H1 (cell line): ENCODE measurements around the gene RPL28. TPM values are rescaled to one million over a fixed set of nuclear protein-coding genes. Genes with fewer than 3 reads are reported as not detected.

Experiments used
- CTCF ChIA-PET: fragments of 300-600 bp; sonication (Branson Sonifier 250); formaldehyde crosslinking; loops from one replicate; lab custom pipeline; 2021; ENCODE audit not compliant: partially characterized antibody; lab: Charles Lee
- POLR2A ChIA-PET: fragments of 300-600 bp; sonication (Branson Sonifier 250); formaldehyde crosslinking; loops from one replicate; lab custom pipeline; 2021; ENCODE audit warnings: inconsistent platforms; ENCODE audit not compliant: partially characterized antibody; lab: Charles Lee
- DNase-seq, 2 experiments: peaks; one replicate each; pipeline versions ENCODE4 v3.0.0 to v3.0.0-alpha.2; 2010 to 2022; ENCODE audit warnings: low spot score in 2 of 2, low read depth in 1 of 2, mixed read lengths in 1 of 2
- FAIRE-seq: peaks from 2 replicates; lab custom pipeline; 2011; peaks lifted over from hg19 to GRCh38; lab: Jason Lieb, UNC
- H2AFZ ChIP-seq: 2 replicates; pipeline ENCODE4 v1.8.1; 2012; ENCODE audit warnings: low read length, inconsistent platforms
- H2AK5ac ChIP-seq: 2 replicates; pipeline ENCODE4 v1.6.1; 2013; ENCODE audit warnings: low read depth, low read length
- H2BK120ac ChIP-seq: replicated peaks from 2 replicates; pipeline ENCODE3; 2013; ENCODE audit warnings: low read depth, low read length, inconsistent platforms
- H2BK12ac ChIP-seq: 2 replicates; pipeline ENCODE4 v1.6.1; 2013; ENCODE audit warnings: low read depth, low read length
- H2BK15ac ChIP-seq: 2 replicates; pipeline ENCODE4 v1.6.1; 2013; ENCODE audit warnings: low read length
- H2BK20ac ChIP-seq: 2 replicates; pipeline ENCODE4 v1.6.1; 2013; ENCODE audit warnings: low read length
- H2BK5ac ChIP-seq: 2 replicates; pipeline ENCODE4 v1.6.1; 2013; ENCODE audit warnings: low read depth, low read length
- H3K14ac ChIP-seq: 2 replicates; pipeline ENCODE4 v1.6.1; 2013; ENCODE audit warnings: inconsistent platforms; ENCODE audit not compliant: insufficient read length
- H3K18ac ChIP-seq: 2 replicates; pipeline ENCODE4 v1.6.1; 2013; ENCODE audit warnings: low read length; ENCODE audit errors: extremely low read depth
- H3K23ac ChIP-seq: 2 replicates; pipeline ENCODE4 v1.6.1; 2013; ENCODE audit warnings: inconsistent platforms; ENCODE audit not compliant: insufficient read length
- H3K23me2 ChIP-seq: 2 replicates; pipeline ENCODE4 v1.6.1; 2013; ENCODE audit warnings: low read depth, low read length
- H3K27ac ChIP-seq: 2 replicates; pipeline ENCODE4 v1.6.1; 2011; ENCODE audit warnings: low read depth, low read length, inconsistent platforms
- H3K27me3 ChIP-seq, 4 experiments: replicated peaks in 1 of 4; 1 replicate in 1 of 4; 2 replicates in 3 of 4; pipeline versions ENCODE4 v1.6.1 to v1.8.1; 2011 to 2013; ENCODE audit warnings: low read length in 3 of 4, mild to moderate bottlenecking in 3 of 4, inconsistent platforms in 2 of 4, mixed read lengths in 2 of 4, moderate library complexity in 1 of 4; ENCODE audit not compliant: control insufficient read depth in 3 of 4, insufficient read depth in 3 of 4; ENCODE audit errors: extremely low read depth in 1 of 4
- H3K36me3 ChIP-seq, 4 experiments: 2 replicates each; pipeline versions ENCODE4 v1.6.1 to v1.8.1; 2011 to 2013; ENCODE audit warnings: mild to moderate bottlenecking in 4 of 4, low read length in 3 of 4, moderate library complexity in 2 of 4, control low read depth in 1 of 4, inconsistent platforms in 1 of 4; ENCODE audit not compliant: insufficient read depth in 4 of 4, control insufficient read depth in 2 of 4
- H3K4ac ChIP-seq: replicated peaks from 2 replicates; pipeline ENCODE3; 2013; ENCODE audit warnings: low read length, low read depth, mixed read lengths, inconsistent platforms; ENCODE audit not compliant: insufficient read length
- H3K4me1 ChIP-seq, 4 experiments: replicated peaks in 1 of 4; 1 replicate in 1 of 4; 2 replicates in 3 of 4; pipeline versions ENCODE4 v1.6.1 to v1.8.1; 2011 to 2013; ENCODE audit warnings: low read length in 3 of 4, inconsistent platforms in 2 of 4, mixed read lengths in 1 of 4; ENCODE audit not compliant: insufficient read depth in 4 of 4, control insufficient read depth in 3 of 4
- H3K4me2 ChIP-seq, 2 experiments: 2 replicates each; pipeline versions ENCODE4 v1.6.1 to v1.8.1; 2011 to 2013; ENCODE audit warnings: low read depth in 2 of 2, low read length in 2 of 2, control low read depth in 1 of 2, inconsistent platforms in 1 of 2, mild to moderate bottlenecking in 1 of 2; ENCODE audit not compliant: insufficient read depth in 1 of 2
- H3K4me3 ChIP-seq, 4 experiments: fragments of 200-600, 300-600 bp in 1 of 4; sonication (generic), shearing (Covaris generic), sonication (Bioruptor Twin) in 1 of 4; 2 replicates each; pipeline versions ENCODE4 v1.5.1 to v1.8.1; 2011 to 2016; ENCODE audit warnings: low read length in 4 of 4, low read depth in 3 of 4, control low read depth in 2 of 4, inconsistent platforms in 2 of 4, mild to moderate bottlenecking in 2 of 4, mixed read lengths in 1 of 4, moderate library complexity in 1 of 4; ENCODE audit not compliant: insufficient read depth in 2 of 4; ENCODE audit errors: extremely low read depth in 1 of 4
- H3K56ac ChIP-seq: replicated peaks from 2 replicates; pipeline ENCODE3; 2013; ENCODE audit warnings: low read depth, mild to moderate bottlenecking, mixed read lengths, low read length, inconsistent platforms; ENCODE audit not compliant: insufficient read length
- H3K79me1 ChIP-seq: 2 replicates; pipeline ENCODE4 v1.6.1; 2013; ENCODE audit warnings: low read depth, low read length, control low read depth
- H3K79me2 ChIP-seq, 2 experiments: 2 replicates each; pipeline versions ENCODE4 v1.6.1 to v1.8.1; 2012 to 2013; ENCODE audit warnings: low read length in 2 of 2, mild to moderate bottlenecking in 2 of 2, inconsistent platforms in 1 of 2; ENCODE audit not compliant: insufficient read depth in 2 of 2, control insufficient read depth in 1 of 2
- H3K9ac ChIP-seq, 4 experiments: replicated peaks in 1 of 4; 1 replicate in 1 of 4; 2 replicates in 3 of 4; pipeline versions ENCODE4 v1.6.1 to v1.8.1; 2011 to 2013; ENCODE audit warnings: low read depth in 3 of 4, low read length in 3 of 4, control low read depth in 2 of 4, mild to moderate bottlenecking in 2 of 4, moderate library complexity in 2 of 4, inconsistent platforms in 1 of 4; ENCODE audit errors: extremely low read depth in 1 of 4
- H3K9me3 ChIP-seq, 2 experiments: 2 replicates each; pipeline versions ENCODE4 v1.6.1 to v1.8.1; 2012 to 2013; ENCODE audit warnings: mild to moderate bottlenecking in 2 of 2, moderate library complexity in 2 of 2, control low read depth in 1 of 2, inconsistent platforms in 1 of 2, low read depth in 1 of 2, low read length in 1 of 2, mixed read lengths in 1 of 2; ENCODE audit not compliant: insufficient read depth in 2 of 2
- H4K20me1 ChIP-seq, 2 experiments: replicated peaks in 1 of 2; 2 replicates each; pipeline versions ENCODE3 to v1.8.1; 2011 to 2013; ENCODE audit warnings: inconsistent platforms in 2 of 2, low read length in 2 of 2, mild to moderate bottlenecking in 1 of 2; ENCODE audit not compliant: insufficient read depth in 2 of 2, control insufficient read depth in 1 of 2
- H4K5ac ChIP-seq: 2 replicates; pipeline ENCODE4 v1.6.1; 2013; ENCODE audit warnings: low read length, low read depth, mixed read lengths, inconsistent platforms; ENCODE audit not compliant: insufficient read length
- H4K8ac ChIP-seq: 2 replicates; pipeline ENCODE4 v1.8.0; 2013; ENCODE audit warnings: mild to moderate bottlenecking, moderate library complexity, low read length, inconsistent platforms; ENCODE audit not compliant: insufficient read depth; ENCODE audit errors: extremely low read depth
- H4K91ac ChIP-seq: replicated peaks from 2 replicates; pipeline ENCODE3; 2013; ENCODE audit warnings: low read length, mixed read lengths, inconsistent platforms; ENCODE audit not compliant: insufficient read length
- ASH2L ChIP-seq: fragments of 200-600, 300-600 bp; sonication (generic); IDR thresholded peaks from one replicate; pipeline ENCODE4 v1.7.1; 2017; ENCODE audit warnings: low read length
- BCL11A ChIP-seq, 2 experiments: IDR thresholded peaks; one replicate each; pipeline ENCODE4 v1.6.1; 2011; ENCODE audit warnings: low read depth in 2 of 2, low read length in 2 of 2, mild to moderate bottlenecking in 2 of 2
- CBX8 ChIP-seq: fragments of 300-800, 300-1000 bp; sonication (generic); IDR thresholded peaks from 2 replicates; pipeline ENCODE4 v1.7.1; 2016; ENCODE audit warnings: low read depth, low read length, borderline replicate concordance
- CEBPB ChIP-seq: IDR thresholded peaks from 2 replicates; pipeline ENCODE4 v1.6.1; 2012; ENCODE audit warnings: low read depth, low read length
- CHD2 ChIP-seq: IDR thresholded peaks from 2 replicates; pipeline ENCODE4 v1.6.1; 2012; ENCODE audit warnings: low read length, improper control_type of control experiment
- MAFK ChIP-seq: IDR thresholded peaks from 2 replicates; pipeline ENCODE4 v1.6.1; 2012; ENCODE audit warnings: low read depth, mild to moderate bottlenecking, improper control_type of control experiment, low read length
- POLR2A ChIP-seq, 2 experiments: IDR thresholded peaks; 1 replicate in 1 of 2; 2 replicates in 1 of 2; pipeline ENCODE4 v1.6.1; 2011; ENCODE audit warnings: low read depth in 2 of 2, low read length in 2 of 2, mild to moderate bottlenecking in 2 of 2; ENCODE audit errors: control extremely low read depth in 1 of 2
- RAD21 ChIP-seq, 2 experiments: IDR thresholded peaks in 1 of 2; conservative IDR thresholded peaks in 1 of 2; 2 replicates each; pipeline ENCODE4 v1.6.1; 2011; ENCODE audit warnings: low read depth in 2 of 2, low read length in 2 of 2, improper control_type of control experiment in 1 of 2, inconsistent platforms in 1 of 2, mild to moderate bottlenecking in 1 of 2, moderate library complexity in 1 of 2
- SIX5 ChIP-seq: IDR thresholded peaks from 2 replicates; pipeline ENCODE4 v1.6.1; 2011; ENCODE audit warnings: mild to moderate bottlenecking, low read depth, low read length
- ZNF274 ChIP-seq: IDR thresholded peaks from 2 replicates; pipeline ENCODE4 v1.7.0; 2012; ENCODE audit warnings: low read length, borderline replicate concordance; ENCODE audit errors: extremely low read depth
- WGBS, 2 experiments: shearing (Covaris generic) in 1 of 2; methylation state at CpG; one replicate each; pipeline versions ENCODE4 v1.1.6 to v1.1.7; 2013 to 2015; ENCODE audit warnings: low lambda C conversion rate in 2 of 2, mixed read lengths in 2 of 2, inconsistent platforms in 1 of 2, low coverage in 1 of 2, missing lambda C conversion rate in 1 of 2; ENCODE audit not compliant: insufficient replicate concordance in 2 of 2, insufficient coverage in 1 of 2, insufficient read length in 1 of 2; ENCODE audit errors: extremely low coverage in 1 of 2, missing lambda C conversion rate in 1 of 2; 5-methylcytosine and 5-hydroxymethylcytosine counted together
- polyA plus RNA-seq, 7 experiments: library from polyadenylated mRNA; depleted of rRNA in 3 of 7; stranded (reverse) in 5 of 7; unstranded in 2 of 7; fragments of >200 nt in 5 of 7; fragments of 200-250 nt in 2 of 7; gene quantifications; 1 replicate in 5 of 7; 2 replicates in 1 of 7; 4 replicates in 1 of 7; pipeline versions ENCODE4 v1.2.1 to v1.2.3, GENCODE V29; 2011 to 2013; ENCODE audit warnings: missing spikeins in 2 of 7, mixed read lengths in 2 of 7
- total RNA-seq: library from RNA; stranded (reverse); fragmentation: NEBNext Ultra II Directional; extraction: Animal tissue kit (Norgen Biotek cat#: 25700); gene quantifications from 2 replicates; pipeline ENCODE4 v1.2.1, GENCODE V29; 2021
- TF ChIP-seq, protein P1 (sequence below): IDR thresholded peaks from 2 replicates; pipeline ENCODE4 v1.6.1; 2012; ENCODE audit warnings: low read length, inconsistent platforms

Gene RPL28
- total and polyA plus RNA-seq, 2 of the 8 experiments (the other 6 are each of a cell fraction or from before 2014, with no cell fraction given), result 2,123 to 8,402 TPM

- Histone ChIP-seq H3K36me3 (no peaks in the 10 kb centered on the region), H3K9ac (no peak overlapping the region), H2BK120ac (no peak overlapping the region), H3K18ac (no peak overlapping the region; the same call in 1 of the 2 replicates), H4K20me1 (peaks cover 4 to 14% of the 10 kb centered on the region in 2 experiments), H2AFZ (no peak overlapping the region), H4K91ac (no peak overlapping the region), H3K23me2 (peaks cover 14% of the 10 kb centered on the region; the same call in 1 of the 2 replicates), H3K79me2 (no peaks in the 10 kb centered on the region), H2BK20ac (no peak overlapping the region), H2BK12ac (peak overlapping the region; percentile 5; the same call in 1 of the 2 replicates), H2BK15ac (peak overlapping the region; percentile 93; the same call in 1 of the 2 replicates), H3K27ac (no peak overlapping the region), H3K56ac (no peak overlapping the region), H3K14ac (no peak overlapping the region), H3K9me3 (no peaks in the 10 kb centered on the region), H2AK5ac (no peak overlapping the region), H3K4ac (no peak overlapping the region), H3K4me2 (peak overlapping the region; percentile 74 to 92), H4K8ac (peak overlapping the region; percentile 16; the same call in 1 of the 2 replicates), H4K5ac (no peak overlapping the region), H3K4me1 (peaks cover 6 to 21% (median 9%) of the 10 kb centered on the region in 4 experiments), H2BK5ac (no peak overlapping the region), H3K23ac (no peak overlapping the region), H3K27me3 (peaks cover 42 to 84% (median 73%) of the 10 kb centered on the region in 4 experiments), H3K4me3 (peak overlapping the region; percentile 11 to 65 (median 42); a peak in 7 of 8 replicates), H3K79me1 (no peaks in the 10 kb centered on the region)
- FAIRE-seq, result no peak
- CTCF ChIA-PET, result interaction anchor here (0.5 to 1.6 kb wide), 4 partner anchors 12 to 191 kb away, joined by 3 to 8 read pairs (median 3); no protein-coding TSS in a partner anchor
- DNase-seq, result peak in 1 of 2 experiments; percentile 92
- WGBS, 2 experiments, result 4% methylated on average over 18 of the region's 39 CpGs; no CpG with 5 or more reads in 1 of the 2 experiments
- POLR2A ChIA-PET, result interaction anchor here (0.8 to 4.4 kb wide), 7 partner anchors 11 to 58 kb away, joined by 4 to 21 read pairs (median 5); partner anchors contain the start of genes NAT14, TMEM238 and UBE2S
- peak; percentile 20 for TF ChIP-seq ASH2L
- no peak for TF ChIP-seq SIX5
- no peak for TF ChIP-seq POLR2A (IDR thresholded peaks at IDR 0.05; ENCODE audit: control extremely low read depth in 1 of 2, low read depth in 2 of 2, low read length in 2 of 2)
- TF ChIP-seq ZNF274, result no peak
- TF ChIP-seq, protein P1, sequence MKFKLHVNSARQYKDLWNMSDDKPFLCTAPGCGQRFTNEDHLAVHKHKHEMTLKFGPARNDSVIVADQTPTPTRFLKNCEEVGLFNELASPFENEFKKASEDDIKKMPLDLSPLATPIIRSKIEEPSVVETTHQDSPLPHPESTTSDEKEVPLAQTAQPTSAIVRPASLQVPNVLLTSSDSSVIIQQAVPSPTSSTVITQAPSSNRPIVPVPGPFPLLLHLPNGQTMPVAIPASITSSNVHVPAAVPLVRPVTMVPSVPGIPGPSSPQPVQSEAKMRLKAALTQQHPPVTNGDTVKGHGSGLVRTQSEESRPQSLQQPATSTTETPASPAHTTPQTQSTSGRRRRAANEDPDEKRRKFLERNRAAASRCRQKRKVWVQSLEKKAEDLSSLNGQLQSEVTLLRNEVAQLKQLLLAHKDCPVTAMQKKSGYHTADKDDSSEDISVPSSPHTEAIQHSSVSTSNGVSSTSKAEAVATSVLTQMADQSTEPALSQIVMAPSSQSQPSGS, result no peak
- no peak for TF ChIP-seq CBX8
- no peak for TF ChIP-seq BCL11A (IDR thresholded peaks at IDR 0.05; ENCODE audit: low read depth in 2 of 2, low read length in 2 of 2)
- no peak for TF ChIP-seq CHD2
- TF ChIP-seq RAD21 (IDR thresholded peaks at IDR 0.05 in 1 of 2, conservative IDR thresholded peaks at IDR 0.05 in 1 of 2; ENCODE audit: low read depth in 2 of 2, low read length in 2 of 2), result no peak
- TF ChIP-seq CEBPB, result no peak
- no peak for TF ChIP-seq MAFK
Measured at GRCh38 chr19:55441692-55442321, 56.1 kb downstream of the RPL28 start.
